ENCODE data around the gene AP1S1. TPM values are rescaled to one million over a fixed set of nuclear protein-coding genes. Genes with fewer than 3 reads are reported as not detected.
"Not testable (repeated sequence)": the region's sequence is repeated elsewhere in the genome, so short reads cannot be mapped to it uniquely, and the experiment has no call there.

Gene AP1S1
- polyA plus RNA-seq: 100 to 1,000 TPM in 1 of 4 donors, 10 to 100 TPM in 3; 62.7 to 134 (median 87.3) TPM
- long read RNA-seq, donor 1, transcript AP1S1-201 (5 exons, 1,303 nt): major isoform, 43 of 147 reads
- long read RNA-seq, donor 1, partial matches to known transcripts: 104 of 147 reads
- long read RNA-seq, donor 1, other reads (novel, unspliced or antisense): 0 of 147 reads
- long read RNA-seq, donor 2, transcript AP1S1-201 (5 exons, 1,303 nt): major isoform, 6 of 17 reads
- long read RNA-seq, donor 2, partial matches to known transcripts: 11 of 17 reads
- long read RNA-seq, donor 2, other reads (novel, unspliced or antisense): 0 of 17 reads
- long read RNA-seq, donor 3, transcript AP1S1-201 (5 exons, 1,303 nt): major isoform, 13 of 13 reads
- long read RNA-seq, donor 3, partial matches to known transcripts: 0 of 13 reads
- long read RNA-seq, donor 3, other reads (novel, unspliced or antisense): 0 of 13 reads
- long read RNA-seq, donor 4: 0 reads
- long read RNA-seq, donor 5, transcript AP1S1-201 (5 exons, 1,303 nt): major isoform, 10 of 10 reads
- long read RNA-seq, donor 5, partial matches to known transcripts: 0 of 10 reads
- long read RNA-seq, donor 5, other reads (novel, unspliced or antisense): 0 of 10 reads
- long read RNA-seq, donor 6, transcript AP1S1-201 (5 exons, 1,303 nt): major isoform, 8 of 14 reads
- long read RNA-seq, donor 6, partial matches to known transcripts: 6 of 14 reads
- long read RNA-seq, donor 6, other reads (novel, unspliced or antisense): 0 of 14 reads
- long read RNA-seq, donor 7, transcript AP1S1-201 (5 exons, 1,303 nt): major isoform, 19 of 20 reads
- long read RNA-seq, donor 7, partial matches to known transcripts: 0 of 20 reads
- long read RNA-seq, donor 7, other reads (novel, unspliced or antisense): 0 of 20 reads
- long read RNA-seq, donor 8, partial matches to known transcripts: 0 of 1 reads
- long read RNA-seq, donor 8, other reads (novel, unspliced or antisense): 0 of 1 reads
- long read RNA-seq, donor 9, partial matches to known transcripts: 13 of 16 reads
- long read RNA-seq, donor 9, other reads (novel, unspliced or antisense): 0 of 16 reads
- long read RNA-seq, donor 10, transcript AP1S1-201 (5 exons, 1,303 nt): major isoform, 16 of 18 reads
- long read RNA-seq, donor 10, partial matches to known transcripts: 0 of 18 reads
- long read RNA-seq, donor 10, other reads (novel, unspliced or antisense): 0 of 18 reads

GRCh38 chr7:101153969-101154692, at the start of gene AP1S1:
Gene AP1S1 (plus strand): TSS chr7:101154476. CDS start chr7:101154515, 39 bp downstream.
- DNase-seq (peak; percentile 96 to 97), FAIRE-seq (no peak)
- peak within 1 kb of the TSS; percentile 80 to 88 (median 85) for H3K4me3 ChIP-seq (ENCODE audit: low read depth in 1 of 3, low read length in 3 of 3)
- no peaks in the 10 kb centered on the region for H3K9me3 ChIP-seq (ENCODE audit: control insufficient read depth in 2 of 2, insufficient read depth in 1 of 2, low read depth in 1 of 2, low read length in 1 of 2)
- H3K27ac ChIP-seq (ENCODE audit: low read depth in 1 of 3, low read length in 2 of 3): peak within 1 kb of the TSS in 1 of 3 donors; percentile 13
- H3K36me3 ChIP-seq (ENCODE audit: control insufficient read depth in 3 of 3, insufficient read depth in 2 of 3, low read depth in 1 of 3, low read length in 3 of 3): peaks cover 2 to 26% (median 9%) of the 10 kb centered on the region in 3 donors
- WGBS, 3 donors: 4 to 6% (median 5%) methylated on average over 35 to 51 of the region's 51 CpGs
- peaks cover 0 to 10% (median 0%) of the 10 kb centered on the region in 3 donors for H3K27me3 ChIP-seq (ENCODE audit: control insufficient read depth in 3 of 3, insufficient read depth in 3 of 3, low read length in 3 of 3)
- H3K4me1 ChIP-seq (ENCODE audit: control insufficient read depth in 3 of 3, insufficient read depth in 2 of 3, low read depth in 1 of 3, low read length in 2 of 3): peaks cover 0 to 8% (median 8%) of the 10 kb centered on the region in 3 donors

GRCh38 chr7:101104799-101105198, 49.5 kb upstream of the AP1S1 start:
- H3K4me3 ChIP-seq (ENCODE audit: low read depth in 1 of 3, low read length in 3 of 3): no peak overlapping the region
- H3K27me3 ChIP-seq (ENCODE audit: control insufficient read depth in 3 of 3, insufficient read depth in 3 of 3, low read length in 3 of 3): peaks cover 0 to 10% (median 0%) of the 10 kb centered on the region in 3 donors
- peaks cover 0 to 4% (median 0%) of the 10 kb centered on the region in 3 donors for H3K4me1 ChIP-seq (ENCODE audit: control insufficient read depth in 3 of 3, insufficient read depth in 2 of 3, low read depth in 1 of 3, low read length in 2 of 3)
- DNase-seq: no peak
- FAIRE-seq: no peak
- no peaks in the 10 kb centered on the region for H3K9me3 ChIP-seq (ENCODE audit: control insufficient read depth in 2 of 2, insufficient read depth in 1 of 2, low read depth in 1 of 2, low read length in 1 of 2)
- H3K27ac ChIP-seq (ENCODE audit: low read depth in 1 of 3, low read length in 2 of 3): no peak overlapping the region
- 48 to 58% (median 52%) methylated on average over 3 of the region's 3 CpGs for WGBS, 3 donors
- no peaks in the 10 kb centered on the region for H3K36me3 ChIP-seq (ENCODE audit: control insufficient read depth in 3 of 3, insufficient read depth in 2 of 3, low read depth in 1 of 3, low read length in 3 of 3)

- not testable (repeated sequence) for H3K9me3 ChIP-seq (ENCODE audit: control insufficient read depth in 2 of 2, insufficient read depth in 1 of 2, low read depth in 1 of 2, low read length in 1 of 2); FAIRE-seq; H3K36me3 ChIP-seq (ENCODE audit: control insufficient read depth in 3 of 3, insufficient read depth in 2 of 3, low read depth in 1 of 3, low read length in 3 of 3); H3K4me1 ChIP-seq (ENCODE audit: control insufficient read depth in 3 of 3, insufficient read depth in 2 of 3, low read depth in 1 of 3, low read length in 2 of 3); DNase-seq; H3K4me3 ChIP-seq (ENCODE audit: low read depth in 1 of 3, low read length in 3 of 3); H3K27me3 ChIP-seq (ENCODE audit: control insufficient read depth in 3 of 3, insufficient read depth in 3 of 3, low read length in 3 of 3); H3K27ac ChIP-seq (ENCODE audit: low read depth in 1 of 3, low read length in 2 of 3)
- 51 to 64% (median 55%) methylated on average over 5 of the region's 5 CpGs for WGBS, 3 donors
Observed at GRCh38 chr7:101105248-101105647, 49.0 kb upstream of the AP1S1 start.

GRCh38 chr7:101106386-101106785, 47.9 kb upstream of the AP1S1 start:
- no peak overlapping the region for H3K4me3 ChIP-seq (ENCODE audit: low read depth in 1 of 3, low read length in 3 of 3)
- H3K4me1 ChIP-seq (ENCODE audit: control insufficient read depth in 3 of 3, insufficient read depth in 2 of 3, low read depth in 1 of 3, low read length in 2 of 3): no peaks in the 10 kb centered on the region
- WGBS, 3 donors: 84 to 92% (median 91%) methylated on average over 7 of the region's 7 CpGs
- FAIRE-seq: no peak
- H3K27ac ChIP-seq (ENCODE audit: low read depth in 1 of 3, low read length in 2 of 3): no peak overlapping the region
- H3K36me3 ChIP-seq (ENCODE audit: control insufficient read depth in 3 of 3, insufficient read depth in 2 of 3, low read depth in 1 of 3, low read length in 3 of 3): no peaks in the 10 kb centered on the region
- H3K27me3 ChIP-seq (ENCODE audit: control insufficient read depth in 3 of 3, insufficient read depth in 3 of 3, low read length in 3 of 3): no peaks in the 10 kb centered on the region
- no peak for DNase-seq
- no peaks in the 10 kb centered on the region for H3K9me3 ChIP-seq (ENCODE audit: control insufficient read depth in 2 of 2, insufficient read depth in 1 of 2, low read depth in 1 of 2, low read length in 1 of 2)

- Histone ChIP-seq H3K36me3 (ENCODE audit: control insufficient read depth in 3 of 3, insufficient read depth in 2 of 3, low read depth in 1 of 3, low read length in 3 of 3) (no peaks in the 10 kb centered on the region), H3K9me3 (ENCODE audit: control insufficient read depth in 2 of 2, insufficient read depth in 1 of 2, low read depth in 1 of 2, low read length in 1 of 2) (no peaks in the 10 kb centered on the region), H3K4me3 (ENCODE audit: low read depth in 1 of 3, low read length in 3 of 3) (no peak overlapping the region), H3K27me3 (ENCODE audit: control insufficient read depth in 3 of 3, insufficient read depth in 3 of 3, low read length in 3 of 3) (no peaks in the 10 kb centered on the region), H3K27ac (ENCODE audit: low read depth in 1 of 3, low read length in 2 of 3) (peak overlapping the region in 1 of 3 donors; percentile 40), H3K4me1 (ENCODE audit: control insufficient read depth in 3 of 3, insufficient read depth in 2 of 3, low read depth in 1 of 3, low read length in 2 of 3) (no peaks in the 10 kb centered on the region)
- DNase-seq: no peak
- WGBS, 3 donors: 38 to 41% (median 39%) methylated on average over 16 of the region's 16 CpGs
- no peak for FAIRE-seq
Observed at GRCh38 chr7:101108330-101108857, 45.9 kb upstream of the AP1S1 start.

GRCh38 chr7:101108961-101109360, 45.3 kb upstream of the AP1S1 start:
- no peak for DNase-seq
- 75 to 80% (median 76%) methylated on average over 7 of the region's 7 CpGs for WGBS, 3 donors

GRCh38 chr7:101109368-101109767, 44.9 kb upstream of the AP1S1 start:
- 82 to 88% (median 87%) methylated on average over 6 of the region's 6 CpGs for WGBS, 3 donors
- peak overlapping the region in 1 of 3 donors; percentile 40 for H3K27ac ChIP-seq (ENCODE audit: low read depth in 1 of 3, low read length in 2 of 3)
- no peaks in the 10 kb centered on the region for H3K4me1 ChIP-seq (ENCODE audit: control insufficient read depth in 3 of 3, insufficient read depth in 2 of 3, low read depth in 1 of 3, low read length in 2 of 3)
- no peaks in the 10 kb centered on the region for H3K27me3 ChIP-seq (ENCODE audit: control insufficient read depth in 3 of 3, insufficient read depth in 3 of 3, low read length in 3 of 3)
- H3K36me3 ChIP-seq (ENCODE audit: control insufficient read depth in 3 of 3, insufficient read depth in 2 of 3, low read depth in 1 of 3, low read length in 3 of 3): no peaks in the 10 kb centered on the region
- no peak overlapping the region for H3K4me3 ChIP-seq (ENCODE audit: low read depth in 1 of 3, low read length in 3 of 3)
- FAIRE-seq: no peak
- no peaks in the 10 kb centered on the region for H3K9me3 ChIP-seq (ENCODE audit: control insufficient read depth in 2 of 2, insufficient read depth in 1 of 2, low read depth in 1 of 2, low read length in 1 of 2)
- DNase-seq: no peak

More at GRCh38 chr7:101108961-101109360, 45.3 kb upstream of the AP1S1 start:
- H3K9me3 ChIP-seq (ENCODE audit: control insufficient read depth in 2 of 2, insufficient read depth in 1 of 2, low read depth in 1 of 2, low read length in 1 of 2): no peaks in the 10 kb centered on the region
- no peaks in the 10 kb centered on the region for H3K4me1 ChIP-seq (ENCODE audit: control insufficient read depth in 3 of 3, insufficient read depth in 2 of 3, low read depth in 1 of 3, low read length in 2 of 3)
- peak overlapping the region in 1 of 3 donors; percentile 40 for H3K27ac ChIP-seq (ENCODE audit: low read depth in 1 of 3, low read length in 2 of 3)
- no peak for FAIRE-seq
- H3K4me3 ChIP-seq (ENCODE audit: low read depth in 1 of 3, low read length in 3 of 3): no peak overlapping the region
- no peaks in the 10 kb centered on the region for H3K27me3 ChIP-seq (ENCODE audit: control insufficient read depth in 3 of 3, insufficient read depth in 3 of 3, low read length in 3 of 3)
- no peaks in the 10 kb centered on the region for H3K36me3 ChIP-seq (ENCODE audit: control insufficient read depth in 3 of 3, insufficient read depth in 2 of 3, low read depth in 1 of 3, low read length in 3 of 3)
